Neural cell (in vitro differentiated cells): ENCODE data around the gene AGPAT3. TPM values are rescaled to one million over a fixed set of nuclear protein-coding genes. Genes with fewer than 3 reads are reported as not detected.

ENCODE experiments used
- H2AFZ ChIP-seq: fragments of 200-600, 300-800 bp; sonication (generic), shearing (Covaris generic); 2 replicates; pipeline ENCODE4 v1.6.0; 2014; ENCODE audit warnings: low read depth, mild to moderate bottlenecking, antibody characterized with exemption, low read length, moderate library complexity
- H3F3A ChIP-seq: fragments of 200-600 bp; shearing (Covaris generic); 2 replicates; pipeline ENCODE4 v1.6.1; 2016; ENCODE audit warnings: mild to moderate bottlenecking, moderate library complexity, mixed read lengths, antibody characterized with exemption, low read length; ENCODE audit not compliant: insufficient read depth, poor library complexity, severe bottlenecking
- H3K27ac ChIP-seq: fragments of 200-600, 300-800 bp; sonication (generic), shearing (Covaris generic); 2 replicates; pipeline ENCODE4 v1.5.1; 2014; ENCODE audit warnings: mild to moderate bottlenecking, low read length, moderate library complexity
- H3K27me3 ChIP-seq: fragments of 300-800, 200-600 bp; sonication (generic), shearing (Covaris generic); 2 replicates; pipeline ENCODE4 v1.6.0; 2014; ENCODE audit warnings: mild to moderate bottlenecking, low read depth, low read length, moderate library complexity; ENCODE audit not compliant: insufficient read depth
- H3K36me3 ChIP-seq: fragments of 300-800, 200-600 bp; sonication (generic), shearing (Covaris generic); 2 replicates; pipeline ENCODE4 v1.5.1; 2014; ENCODE audit warnings: mild to moderate bottlenecking, antibody characterized with exemption, low read length, moderate library complexity; ENCODE audit not compliant: insufficient read depth
- H3K4me2 ChIP-seq: fragments of 300-800, 200-600 bp; sonication (generic), shearing (Covaris generic); 2 replicates; pipeline ENCODE4 v1.6.0; 2014; ENCODE audit warnings: mild to moderate bottlenecking, low read length
- H3K4me3 ChIP-seq: fragments of 300-800, 200-600 bp; sonication (generic), shearing (Covaris generic); 2 replicates; pipeline ENCODE4 v1.5.1; 2014; ENCODE audit warnings: mild to moderate bottlenecking, low read length, moderate library complexity
- H3K79me2 ChIP-seq: fragments of 200-600 bp; shearing (Covaris generic); replicated peaks from 2 replicates; pipeline ENCODE4 v1.6.0; 2014; ENCODE audit warnings: mild to moderate bottlenecking, low read length, moderate library complexity; ENCODE audit not compliant: insufficient read depth
- H3K9ac ChIP-seq: fragments of 300-800, 200-600 bp; sonication (generic), shearing (Covaris generic); 2 replicates; pipeline ENCODE4 v1.6.1; 2016; ENCODE audit warnings: mild to moderate bottlenecking, low read length, mixed read lengths
- H3K9me2 ChIP-seq: fragments of 200-600 bp; shearing (Covaris generic); 2 replicates; pipeline ENCODE4 v1.6.1; 2016; ENCODE audit warnings: mild to moderate bottlenecking, low read length, mixed read lengths; ENCODE audit not compliant: insufficient read depth
- H3K9me3 ChIP-seq: fragments of 200-600, 300-800 bp; sonication (generic), shearing (Covaris generic); 2 replicates; pipeline ENCODE4 v1.6.1; 2016; ENCODE audit warnings: mild to moderate bottlenecking, mixed run types, low read length, moderate library complexity, mixed read lengths
- H4K20me1 ChIP-seq: fragments of 200-600 bp; shearing (Covaris generic); 2 replicates; pipeline ENCODE4 v1.6.1; 2016; ENCODE audit warnings: mild to moderate bottlenecking, mixed run types; ENCODE audit not compliant: insufficient read depth
- EP300 ChIP-seq: fragments of 450-650 bp; conservative IDR thresholded peaks from 2 replicates; pipeline ENCODE4 v1.6.1; 2014; ENCODE audit warnings: antibody characterized with exemption, mild to moderate bottlenecking, moderate library complexity; ENCODE audit not compliant: poor library complexity, severe bottlenecking
- EZH2 ChIP-seq: fragments of 200-600, 300-800 bp; shearing (Covaris generic), sonication (generic); IDR thresholded peaks from 2 replicates; pipeline ENCODE4 v1.6.1; 2014; ENCODE audit warnings: antibody characterized with exemption, low read length, borderline replicate concordance, mild to moderate bottlenecking; ENCODE audit not compliant: insufficient read depth, poor library complexity, severe bottlenecking
- MXI1 ChIP-seq: fragments of 450-650 bp; conservative IDR thresholded peaks from 2 replicates; pipeline ENCODE4 v1.6.1; 2014; ENCODE audit warnings: antibody characterized with exemption, mild to moderate bottlenecking; ENCODE audit not compliant: poor library complexity, severe bottlenecking
- POLR2AphosphoS5 ChIP-seq: IDR thresholded peaks from 2 replicates; pipeline ENCODE4 v1.6.1; 2012
- RAD21 ChIP-seq: fragments of 450-650 bp; conservative IDR thresholded peaks from 2 replicates; pipeline ENCODE4 v1.6.1; 2014; ENCODE audit warnings: antibody characterized with exemption, mild to moderate bottlenecking, moderate library complexity
- SMC3 ChIP-seq: fragments of 450-650 bp; conservative IDR thresholded peaks from 2 replicates; pipeline ENCODE4 v1.6.1; 2014; ENCODE audit warnings: antibody characterized with exemption, mild to moderate bottlenecking, moderate library complexity; ENCODE audit not compliant: poor library complexity
- TAF1 ChIP-seq: IDR thresholded peaks from 2 replicates; pipeline ENCODE4 v1.6.1; 2012; ENCODE audit warnings: low read depth
- polyA plus RNA-seq: library from polyadenylated mRNA; depleted of rRNA; stranded (reverse); fragments of >200 nt; gene quantifications from 2 replicates; pipeline ENCODE4 v1.2.3, GENCODE V29; 2014
- TF ChIP-seq, protein P1 (sequence below): IDR thresholded peaks from 2 replicates; pipeline ENCODE4 v1.6.1; 2012; ENCODE audit warnings: borderline replicate concordance
- TF ChIP-seq, protein P2 (sequence below): fragments of 450-650 bp; IDR thresholded peaks from 2 replicates; pipeline ENCODE4 v1.5.1; 2014; ENCODE audit warnings: antibody characterized with exemption, mild to moderate bottlenecking, moderate library complexity; ENCODE audit not compliant: poor library complexity, severe bottlenecking

The AGPAT3 gene
- polyA plus RNA-seq, 1 donor from 2014 or later = 8.4 TPM

DNA sequence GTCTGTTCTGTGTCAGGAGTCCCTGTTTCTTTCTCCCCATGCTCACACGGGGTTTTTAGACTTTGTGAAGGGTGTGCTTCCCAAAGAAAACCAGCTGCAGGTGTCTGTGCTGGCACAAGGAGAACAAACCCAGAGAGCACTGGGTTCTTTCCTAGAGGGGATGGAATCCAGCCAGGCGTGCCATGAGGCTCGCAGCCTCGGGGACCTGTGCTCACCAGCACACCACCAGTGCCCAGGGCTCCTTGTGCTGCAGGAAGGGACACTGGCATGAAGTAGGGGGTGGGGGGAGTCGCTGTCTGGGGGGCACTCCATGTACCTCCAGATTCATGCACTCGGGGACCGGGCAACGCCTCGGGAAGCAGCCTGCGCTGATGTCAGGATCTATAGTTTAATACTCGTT is 57.9 kb downstream of the AGPAT3 start:
- no peak overlapping the region for H3K27ac ChIP-seq
- H4K20me1 ChIP-seq = no peaks in the 10 kb centered on the region
- H3K9me3 ChIP-seq = no peaks in the 10 kb centered on the region
- H3K79me2 ChIP-seq = no peaks in the 10 kb centered on the region
- H3K27me3 ChIP-seq = no peaks in the 10 kb centered on the region
- H3K9ac ChIP-seq = no peak overlapping the region
- no peaks in the 10 kb centered on the region for H3K36me3 ChIP-seq
- no peak overlapping the region for H3K4me3 ChIP-seq
- H3K9me2 ChIP-seq = no peaks in the 10 kb centered on the region
- no peak for TF ChIP-seq EP300
- no peak for TF ChIP-seq POLR2AphosphoS5
- H3F3A ChIP-seq = no peaks in the 10 kb centered on the region
- no peak overlapping the region for H2AFZ ChIP-seq
- H3K4me2 ChIP-seq = no peak overlapping the region

DNA sequence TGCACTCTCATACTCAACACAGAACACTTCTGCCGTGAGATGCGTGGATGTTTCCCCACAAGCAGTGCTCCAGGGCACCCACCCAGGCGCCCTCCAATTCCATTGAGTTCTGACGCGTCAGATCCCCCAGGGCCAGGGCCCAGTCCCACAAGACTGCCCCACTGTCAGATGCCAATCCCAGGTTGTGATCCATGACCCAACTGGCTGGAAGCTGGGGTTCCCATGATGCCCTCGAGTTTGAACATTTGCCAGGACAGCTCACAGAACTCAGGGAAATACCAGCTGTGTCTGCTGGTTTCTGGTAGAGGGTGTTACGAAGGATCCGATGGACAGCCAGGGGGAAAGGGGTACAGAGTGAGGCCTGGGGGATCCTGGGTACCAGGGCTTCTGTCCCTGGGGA is 58.4 kb downstream of the AGPAT3 start:
- Histone ChIP-seq H3K9me3 (no peaks in the 10 kb centered on the region), H3K4me3 (no peak overlapping the region), H3K36me3 (no peaks in the 10 kb centered on the region), H3K27ac (no peak overlapping the region), H3K79me2 (no peaks in the 10 kb centered on the region), H3F3A (no peaks in the 10 kb centered on the region), H3K4me2 (no peak overlapping the region), H3K9me2 (no peaks in the 10 kb centered on the region), H2AFZ (no peak overlapping the region), H3K27me3 (no peaks in the 10 kb centered on the region), H4K20me1 (no peaks in the 10 kb centered on the region), H3K9ac (no peak overlapping the region)
- TF ChIP-seq TAF1 = no peak
- no peak for TF ChIP-seq MXI1
- no peak for TF ChIP-seq RAD21
- no peak for TF ChIP-seq SMC3
- TF ChIP-seq, protein P1, sequence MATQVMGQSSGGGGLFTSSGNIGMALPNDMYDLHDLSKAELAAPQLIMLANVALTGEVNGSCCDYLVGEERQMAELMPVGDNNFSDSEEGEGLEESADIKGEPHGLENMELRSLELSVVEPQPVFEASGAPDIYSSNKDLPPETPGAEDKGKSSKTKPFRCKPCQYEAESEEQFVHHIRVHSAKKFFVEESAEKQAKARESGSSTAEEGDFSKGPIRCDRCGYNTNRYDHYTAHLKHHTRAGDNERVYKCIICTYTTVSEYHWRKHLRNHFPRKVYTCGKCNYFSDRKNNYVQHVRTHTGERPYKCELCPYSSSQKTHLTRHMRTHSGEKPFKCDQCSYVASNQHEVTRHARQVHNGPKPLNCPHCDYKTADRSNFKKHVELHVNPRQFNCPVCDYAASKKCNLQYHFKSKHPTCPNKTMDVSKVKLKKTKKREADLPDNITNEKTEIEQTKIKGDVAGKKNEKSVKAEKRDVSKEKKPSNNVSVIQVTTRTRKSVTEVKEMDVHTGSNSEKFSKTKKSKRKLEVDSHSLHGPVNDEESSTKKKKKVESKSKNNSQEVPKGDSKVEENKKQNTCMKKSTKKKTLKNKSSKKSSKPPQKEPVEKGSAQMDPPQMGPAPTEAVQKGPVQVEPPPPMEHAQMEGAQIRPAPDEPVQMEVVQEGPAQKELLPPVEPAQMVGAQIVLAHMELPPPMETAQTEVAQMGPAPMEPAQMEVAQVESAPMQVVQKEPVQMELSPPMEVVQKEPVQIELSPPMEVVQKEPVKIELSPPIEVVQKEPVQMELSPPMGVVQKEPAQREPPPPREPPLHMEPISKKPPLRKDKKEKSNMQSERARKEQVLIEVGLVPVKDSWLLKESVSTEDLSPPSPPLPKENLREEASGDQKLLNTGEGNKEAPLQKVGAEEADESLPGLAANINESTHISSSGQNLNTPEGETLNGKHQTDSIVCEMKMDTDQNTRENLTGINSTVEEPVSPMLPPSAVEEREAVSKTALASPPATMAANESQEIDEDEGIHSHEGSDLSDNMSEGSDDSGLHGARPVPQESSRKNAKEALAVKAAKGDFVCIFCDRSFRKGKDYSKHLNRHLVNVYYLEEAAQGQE = no peak
- TF ChIP-seq, protein P2, sequence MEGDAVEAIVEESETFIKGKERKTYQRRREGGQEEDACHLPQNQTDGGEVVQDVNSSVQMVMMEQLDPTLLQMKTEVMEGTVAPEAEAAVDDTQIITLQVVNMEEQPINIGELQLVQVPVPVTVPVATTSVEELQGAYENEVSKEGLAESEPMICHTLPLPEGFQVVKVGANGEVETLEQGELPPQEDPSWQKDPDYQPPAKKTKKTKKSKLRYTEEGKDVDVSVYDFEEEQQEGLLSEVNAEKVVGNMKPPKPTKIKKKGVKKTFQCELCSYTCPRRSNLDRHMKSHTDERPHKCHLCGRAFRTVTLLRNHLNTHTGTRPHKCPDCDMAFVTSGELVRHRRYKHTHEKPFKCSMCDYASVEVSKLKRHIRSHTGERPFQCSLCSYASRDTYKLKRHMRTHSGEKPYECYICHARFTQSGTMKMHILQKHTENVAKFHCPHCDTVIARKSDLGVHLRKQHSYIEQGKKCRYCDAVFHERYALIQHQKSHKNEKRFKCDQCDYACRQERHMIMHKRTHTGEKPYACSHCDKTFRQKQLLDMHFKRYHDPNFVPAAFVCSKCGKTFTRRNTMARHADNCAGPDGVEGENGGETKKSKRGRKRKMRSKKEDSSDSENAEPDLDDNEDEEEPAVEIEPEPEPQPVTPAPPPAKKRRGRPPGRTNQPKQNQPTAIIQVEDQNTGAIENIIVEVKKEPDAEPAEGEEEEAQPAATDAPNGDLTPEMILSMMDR = no peak
- no peak for TF ChIP-seq EZH2
- no peak for TF ChIP-seq EP300
- no peak for TF ChIP-seq POLR2AphosphoS5
